Colonic mucosa (tissue), 4 donors: Measurements from ENCODE around the gene AHI1. TPM values are rescaled to one million over a fixed set of nuclear protein-coding genes. Genes with fewer than 3 reads are reported as not detected.
"Not testable (repeated sequence)": the region's sequence is repeated elsewhere in the genome, so short reads cannot be mapped to it uniquely, and the experiment has no call there.

Experiments
- DNase-seq: peaks from one replicate; pipeline ENCODE4 v3.0.0-alpha.2; 2020
- H3K27ac ChIP-seq: fragments of 200-600 bp; one replicate; pipeline ENCODE4 v1.8.0; 2021
- H3K27me3 ChIP-seq: fragments of 200-600 bp; one replicate; pipeline ENCODE4 v1.8.0; 2021
- H3K36me3 ChIP-seq: fragments of 200-600 bp; one replicate; pipeline ENCODE4 v1.8.0; 2021
- H3K4me1 ChIP-seq: fragments of 200-600 bp; one replicate; pipeline ENCODE4 v1.8.0; 2021; ENCODE audit warnings: mild to moderate bottlenecking
- H3K4me3 ChIP-seq: fragments of 200-600 bp; one replicate; pipeline ENCODE4 v1.8.0; 2021
- H3K9ac ChIP-seq, 2 donors: one replicate each; pipeline ENCODE4 v1.7.0; 2013; ENCODE audit warnings: control low read depth in 2 of 2, low read depth in 2 of 2, low read length in 2 of 2
- H3K9me3 ChIP-seq: fragments of 200-600 bp; one replicate; pipeline ENCODE4 v1.8.0; 2021
- intact Hi-C: fragments of 100-400 bp; cut with DNase I; formaldehyde crosslinking; loops from one replicate; pipeline ENCODE4 v1.14.1; 2022
- total RNA-seq, 2 donors: library from RNA; stranded (reverse); fragmentation: NEBNext Ultra II Directional in 1 of 2; extraction: Animal tissue kit (Norgen Biotek cat#: 25700) in 1 of 2; gene quantifications; one replicate each; pipeline ENCODE4 v1.2.1, GENCODE V29; 2021
- TF ChIP-seq, protein P1 (sequence below): fragments of 200-600 bp; IDR thresholded peaks from one replicate; pipeline ENCODE4 v1.8.0; 2022; ENCODE audit warnings: antibody characterized with exemption, mild to moderate bottlenecking
- donor health status: healthy.
- donor health status: DM: no; HTN: no; CAD: no.
- donor health status: DM: no; HTN: no; CAD: no.

The AHI1 gene
- total RNA-seq, 2 donors from 2014 or later, result 21.0 to 25.5 TPM

DNA sequence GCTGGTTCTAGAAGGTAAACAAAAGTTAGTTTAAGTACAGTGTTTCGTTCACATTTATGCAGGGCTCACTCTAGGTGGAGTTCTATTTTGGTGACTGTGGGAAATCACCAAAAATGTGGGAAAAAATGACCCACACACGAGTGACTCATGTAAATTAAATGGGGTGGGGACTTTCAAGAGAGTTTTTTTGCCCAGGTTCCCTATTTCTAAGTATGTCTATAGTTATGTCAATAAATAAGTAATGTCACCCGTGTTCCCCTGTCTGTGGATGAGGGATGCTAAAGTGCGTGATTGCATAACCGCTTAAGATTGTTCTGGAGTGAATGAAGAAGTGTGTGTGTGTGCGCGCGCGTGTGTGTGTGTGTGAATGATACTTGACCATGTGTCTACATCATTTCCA lies 247.3 kb downstream of the AHI1 start:
- H3K4me3 ChIP-seq, result no peak overlapping the region
- TF ChIP-seq, protein P1, sequence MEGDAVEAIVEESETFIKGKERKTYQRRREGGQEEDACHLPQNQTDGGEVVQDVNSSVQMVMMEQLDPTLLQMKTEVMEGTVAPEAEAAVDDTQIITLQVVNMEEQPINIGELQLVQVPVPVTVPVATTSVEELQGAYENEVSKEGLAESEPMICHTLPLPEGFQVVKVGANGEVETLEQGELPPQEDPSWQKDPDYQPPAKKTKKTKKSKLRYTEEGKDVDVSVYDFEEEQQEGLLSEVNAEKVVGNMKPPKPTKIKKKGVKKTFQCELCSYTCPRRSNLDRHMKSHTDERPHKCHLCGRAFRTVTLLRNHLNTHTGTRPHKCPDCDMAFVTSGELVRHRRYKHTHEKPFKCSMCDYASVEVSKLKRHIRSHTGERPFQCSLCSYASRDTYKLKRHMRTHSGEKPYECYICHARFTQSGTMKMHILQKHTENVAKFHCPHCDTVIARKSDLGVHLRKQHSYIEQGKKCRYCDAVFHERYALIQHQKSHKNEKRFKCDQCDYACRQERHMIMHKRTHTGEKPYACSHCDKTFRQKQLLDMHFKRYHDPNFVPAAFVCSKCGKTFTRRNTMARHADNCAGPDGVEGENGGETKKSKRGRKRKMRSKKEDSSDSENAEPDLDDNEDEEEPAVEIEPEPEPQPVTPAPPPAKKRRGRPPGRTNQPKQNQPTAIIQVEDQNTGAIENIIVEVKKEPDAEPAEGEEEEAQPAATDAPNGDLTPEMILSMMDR, result no peak
- peaks cover 18% of the 10 kb centered on the region for H3K4me1 ChIP-seq
- H3K9ac ChIP-seq, result peak overlapping the region in 1 of 2 donors; percentile 61
- H3K36me3 ChIP-seq, result no peaks in the 10 kb centered on the region
- DNase-seq, result no peak
- no peaks in the 10 kb centered on the region for H3K27me3 ChIP-seq
- H3K27ac ChIP-seq, result peak overlapping the region; percentile 86
- H3K9me3 ChIP-seq, result no peaks in the 10 kb centered on the region
- intact Hi-C loops, result no loop called here

DNA sequence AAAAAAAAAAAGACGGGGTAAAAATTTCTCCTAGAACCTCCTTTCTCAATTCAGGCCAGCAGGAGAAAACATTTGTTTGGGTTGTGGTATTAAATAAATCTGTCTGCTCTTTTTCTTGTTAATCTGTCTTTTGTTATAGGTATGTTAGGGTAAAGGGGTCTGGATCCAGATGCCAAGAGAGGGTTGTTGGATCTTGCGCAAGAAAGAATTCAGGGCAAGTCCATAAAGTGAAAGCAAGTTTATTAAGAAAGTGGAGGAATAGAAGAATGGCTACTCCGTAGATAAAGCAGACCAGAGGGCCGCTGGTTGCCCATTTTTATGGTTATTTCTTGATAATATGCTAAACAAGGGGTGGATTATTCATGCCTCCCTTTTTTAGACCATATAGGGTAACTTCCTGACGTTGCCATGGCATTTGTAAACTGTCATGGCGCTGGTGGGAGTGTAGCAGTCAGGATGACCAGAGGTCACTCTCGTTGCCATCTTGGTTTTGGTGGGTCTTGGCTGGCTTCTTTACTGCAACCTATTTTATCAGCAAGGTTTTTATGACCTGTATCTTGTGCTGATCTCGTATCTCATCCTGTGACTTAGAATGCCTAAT lies 251.0 kb downstream of the AHI1 start:
- H3K9me3 ChIP-seq, H3K4me1 ChIP-seq, H3K4me3 ChIP-seq, H3K27ac ChIP-seq, H3K9ac ChIP-seq, H3K27me3 ChIP-seq, H3K36me3 ChIP-seq, DNase-seq, intact Hi-C loops: not testable (repeated sequence)

DNA sequence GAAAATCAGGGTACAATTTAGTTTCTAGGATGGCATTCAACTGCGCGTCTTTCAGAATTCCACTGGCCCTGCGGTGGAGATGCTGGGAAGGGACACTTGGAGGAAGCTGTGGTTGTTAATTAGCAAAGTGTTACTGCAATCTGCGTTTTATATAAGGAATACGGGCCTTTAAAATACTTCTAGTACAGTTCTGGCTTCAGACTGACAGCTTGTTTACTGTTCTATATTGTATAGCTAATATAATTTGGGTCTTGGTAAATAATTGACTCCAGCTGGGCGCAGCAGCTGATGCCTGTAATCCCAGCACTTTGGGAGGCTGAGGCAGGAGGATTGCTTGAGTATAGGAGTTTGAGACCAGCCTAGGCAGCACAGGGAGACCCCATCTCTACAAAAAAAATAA lies 252.7 kb downstream of the AHI1 start:
- Histone ChIP-seq H3K4me1 (peaks cover under 1% of the 10 kb centered on the region), H3K4me3 (no peak overlapping the region), H3K27me3 (no peaks in the 10 kb centered on the region), H3K27ac (peak overlapping the region; percentile 42), H3K9ac (peak overlapping the region in 1 of 2 donors; percentile 32), H3K9me3 (no peaks in the 10 kb centered on the region), H3K36me3 (no peaks in the 10 kb centered on the region)
- no peak for DNase-seq
- TF ChIP-seq, protein P1, result no peak
- intact Hi-C loops, result no loop called here

DNA sequence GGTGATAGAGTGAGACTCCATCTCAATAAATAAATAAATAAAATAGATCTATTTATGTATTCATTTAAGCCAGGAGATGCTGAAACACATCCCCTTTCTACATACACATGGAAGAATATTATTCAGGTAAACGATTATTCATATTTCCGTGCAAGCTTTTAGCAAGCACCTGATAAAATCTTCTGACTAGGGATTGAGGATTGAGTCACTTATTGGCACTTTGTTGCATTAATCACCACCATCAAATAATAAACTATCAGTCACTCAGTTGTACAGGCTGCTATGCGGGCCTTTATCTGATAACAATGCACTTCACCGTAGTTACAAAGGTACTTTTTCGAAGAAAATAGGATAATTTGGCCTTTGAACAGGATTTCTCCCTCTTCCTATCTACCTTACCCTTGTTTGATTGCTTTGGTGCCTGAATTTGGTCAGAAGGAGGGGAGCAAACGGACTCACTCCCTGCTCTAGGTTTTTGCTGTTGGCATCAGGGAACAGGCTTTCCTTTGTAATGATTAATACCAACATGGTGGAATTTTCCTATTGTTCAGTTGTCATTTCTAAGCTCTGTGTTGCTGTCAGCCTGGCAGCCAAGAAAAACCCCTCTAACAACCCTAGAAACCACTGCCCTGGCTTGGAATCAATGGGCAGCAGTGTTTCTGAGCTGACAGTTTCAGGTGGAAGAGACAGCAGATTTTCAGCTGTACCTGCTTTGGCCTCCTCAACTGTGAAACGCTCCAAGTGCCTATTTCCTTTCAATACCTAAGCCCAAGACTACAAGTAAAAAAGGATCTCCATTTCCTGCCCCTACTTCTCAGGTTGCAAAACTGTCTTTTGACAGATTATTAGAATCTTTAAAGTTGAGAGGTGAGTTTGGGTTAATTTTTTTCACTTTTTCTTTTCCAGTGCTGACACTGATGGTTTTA lies 253.4 kb downstream of the AHI1 start:
- Histone ChIP-seq H3K27ac (peak overlapping the region; percentile 42), H3K4me1 (no peaks in the 10 kb centered on the region), H3K27me3 (no peaks in the 10 kb centered on the region), H3K36me3 (no peaks in the 10 kb centered on the region), H3K9me3 (no peaks in the 10 kb centered on the region), H3K4me3 (no peak overlapping the region), H3K9ac (peak overlapping the region in 1 of 2 donors; percentile 32)
- intact Hi-C loops, result no loop called here
- no peak for DNase-seq
- TF ChIP-seq, protein P1, result no peak

DNA sequence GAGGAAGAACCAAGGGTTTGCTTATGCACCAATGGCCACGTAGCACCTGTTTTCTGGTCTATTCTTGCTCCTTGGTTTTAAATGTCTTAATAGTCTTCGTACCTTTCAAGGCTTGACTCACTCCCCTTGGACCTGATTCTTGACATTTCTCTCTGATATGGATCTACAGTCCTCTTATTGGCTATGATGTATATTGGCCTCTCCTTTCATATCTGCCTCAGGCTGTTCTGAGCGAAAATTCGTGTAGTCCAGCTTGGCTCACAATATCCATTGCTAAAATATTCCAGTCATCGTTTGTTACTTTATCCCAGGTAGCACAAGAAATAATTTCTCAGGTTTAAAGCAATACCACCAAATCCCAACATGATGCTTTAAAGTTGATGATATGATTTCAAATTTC lies 256.8 kb downstream of the AHI1 start:
- H3K9ac ChIP-seq, result no peak overlapping the region
- no peaks in the 10 kb centered on the region for H3K36me3 ChIP-seq
- H3K4me3 ChIP-seq, result no peak overlapping the region
- no peaks in the 10 kb centered on the region for H3K27me3 ChIP-seq
- no peaks in the 10 kb centered on the region for H3K4me1 ChIP-seq
- TF ChIP-seq, protein P1, result no peak
- no peak overlapping the region for H3K27ac ChIP-seq
- H3K9me3 ChIP-seq, result no peaks in the 10 kb centered on the region
- no peak for DNase-seq
- intact Hi-C loops, result no loop called here

DNA sequence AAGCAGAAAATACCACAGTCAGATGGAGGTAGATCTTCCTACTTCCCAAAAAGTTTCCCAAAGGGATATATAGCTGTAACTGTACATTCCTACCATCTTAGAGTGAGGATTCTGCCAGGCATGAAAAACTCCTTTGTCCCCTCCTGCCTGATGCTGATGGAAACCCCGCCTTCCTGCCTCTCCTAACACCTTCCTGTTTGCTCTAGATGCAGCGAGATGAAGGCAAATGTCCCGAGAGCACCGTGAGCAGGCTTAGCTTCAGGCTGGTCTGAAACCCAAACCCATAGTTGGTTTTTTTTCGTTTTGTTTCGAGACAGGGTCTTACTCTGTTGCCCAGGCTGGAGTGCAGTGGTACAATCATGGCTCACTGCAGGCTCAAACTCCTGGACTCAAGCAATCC lies 260.8 kb downstream of the AHI1 start:
- H3K27ac ChIP-seq, result no peak overlapping the region
- H3K9ac ChIP-seq, result no peak overlapping the region
- H3K4me3 ChIP-seq, result no peak overlapping the region
- H3K36me3 ChIP-seq, result no peaks in the 10 kb centered on the region
- TF ChIP-seq, protein P1, result no peak
- H3K9me3 ChIP-seq, result no peaks in the 10 kb centered on the region
- peaks cover 10% of the 10 kb centered on the region for H3K4me1 ChIP-seq
- no peak for DNase-seq
- no peaks in the 10 kb centered on the region for H3K27me3 ChIP-seq
- intact Hi-C loops, result no loop called here
